Measurements from ENCODE around the gene PCSK5.

The PCSK5 gene

DNA sequence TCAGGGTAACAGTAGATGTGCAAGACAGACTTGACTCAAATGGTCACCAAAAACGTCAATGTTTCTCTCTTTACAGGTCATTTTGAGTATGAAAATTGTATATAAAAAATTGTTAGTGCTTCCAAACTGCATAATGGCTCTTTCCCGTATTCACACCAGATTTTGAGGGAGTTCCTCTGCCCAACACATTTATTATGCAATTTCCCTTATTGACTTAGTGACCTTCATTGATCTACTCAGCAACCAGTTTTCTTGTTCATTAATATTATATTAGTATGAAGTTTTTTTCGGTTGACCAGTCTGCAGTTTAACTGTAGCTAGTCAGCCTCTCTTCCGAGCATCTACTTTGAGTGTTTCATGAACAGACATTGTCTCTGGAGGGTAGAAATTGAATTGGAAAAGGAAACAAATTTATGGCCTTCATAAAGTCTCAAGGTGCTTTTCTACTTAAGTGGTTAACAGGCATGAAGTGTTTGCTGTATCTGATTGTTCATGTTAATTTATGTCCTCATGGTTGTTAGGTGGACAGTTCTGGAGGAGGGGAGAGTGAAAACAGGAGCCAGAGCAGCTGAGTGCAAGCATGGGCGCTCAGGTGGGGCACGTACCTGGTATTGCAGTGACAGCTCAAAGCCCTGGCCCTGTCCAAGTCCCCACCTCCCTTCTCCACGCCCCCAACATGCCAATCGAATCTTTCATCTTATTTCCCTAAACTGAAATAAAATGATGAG lies 263.6 kb downstream of the PCSK5 start:
- DNase-seq: no peak

DNA sequence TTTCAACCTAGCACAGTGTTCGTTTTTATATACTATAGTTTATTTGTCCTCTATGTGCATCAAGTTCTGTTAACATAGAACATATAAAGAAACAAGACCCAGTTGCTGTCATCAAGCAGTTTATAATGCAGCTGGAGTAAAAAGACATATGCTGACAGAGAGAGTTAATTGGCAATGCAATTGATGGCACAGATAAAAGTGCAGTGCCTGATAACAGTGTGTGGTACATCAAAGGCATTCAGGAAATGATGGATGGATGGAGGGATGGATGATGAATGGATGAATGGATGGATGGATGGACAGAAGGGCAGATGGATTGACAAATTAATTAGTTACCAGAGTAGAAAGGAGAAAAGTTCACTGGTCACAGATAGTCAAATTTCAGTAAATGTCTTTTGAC lies 264.9 kb downstream of the PCSK5 start:
- no peak for DNase-seq

GRCh38 chr9:76158713-76159112 lies 268.2 kb downstream of the PCSK5 start:
- no peak for DNase-seq

DNA sequence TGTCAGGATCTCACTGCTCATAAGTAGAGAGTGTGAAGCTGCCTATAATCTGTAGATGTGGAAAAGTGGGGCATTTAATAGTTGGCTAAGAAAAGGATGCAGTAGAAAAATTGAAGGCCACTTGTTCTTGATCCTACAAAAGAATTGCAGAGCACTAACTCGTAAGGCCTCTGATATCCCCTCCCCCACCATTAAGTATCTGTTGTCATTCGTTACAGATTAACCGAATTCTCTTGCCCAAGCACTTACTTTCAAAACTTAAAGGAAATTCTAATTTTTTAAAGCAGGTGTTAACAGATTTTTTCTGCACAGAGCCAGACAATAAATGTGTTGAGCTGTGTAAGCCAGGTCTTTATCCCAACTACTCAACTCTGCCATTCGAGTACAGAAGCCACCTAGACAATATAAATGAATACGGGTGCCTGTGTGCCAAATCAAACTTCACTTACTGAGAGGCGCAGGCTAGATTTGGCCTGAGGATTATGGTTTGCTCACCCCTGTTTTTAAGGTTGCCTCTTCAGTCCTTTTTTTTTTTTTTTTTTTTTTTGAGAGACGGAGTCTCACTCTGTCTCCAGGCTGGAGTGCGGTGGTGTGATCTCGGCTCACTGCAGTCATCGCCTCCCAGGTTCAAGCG lies 268.9 kb downstream of the PCSK5 start:
- no peak for DNase-seq

GRCh38 chr9:76161106-76161505 lies 270.6 kb downstream of the PCSK5 start:
- no peak for DNase-seq

- no peak for DNase-seq
These were observed 271.1 kb downstream of the PCSK5 start for GRCh38 chr9:76161541-76161940.

DNA sequence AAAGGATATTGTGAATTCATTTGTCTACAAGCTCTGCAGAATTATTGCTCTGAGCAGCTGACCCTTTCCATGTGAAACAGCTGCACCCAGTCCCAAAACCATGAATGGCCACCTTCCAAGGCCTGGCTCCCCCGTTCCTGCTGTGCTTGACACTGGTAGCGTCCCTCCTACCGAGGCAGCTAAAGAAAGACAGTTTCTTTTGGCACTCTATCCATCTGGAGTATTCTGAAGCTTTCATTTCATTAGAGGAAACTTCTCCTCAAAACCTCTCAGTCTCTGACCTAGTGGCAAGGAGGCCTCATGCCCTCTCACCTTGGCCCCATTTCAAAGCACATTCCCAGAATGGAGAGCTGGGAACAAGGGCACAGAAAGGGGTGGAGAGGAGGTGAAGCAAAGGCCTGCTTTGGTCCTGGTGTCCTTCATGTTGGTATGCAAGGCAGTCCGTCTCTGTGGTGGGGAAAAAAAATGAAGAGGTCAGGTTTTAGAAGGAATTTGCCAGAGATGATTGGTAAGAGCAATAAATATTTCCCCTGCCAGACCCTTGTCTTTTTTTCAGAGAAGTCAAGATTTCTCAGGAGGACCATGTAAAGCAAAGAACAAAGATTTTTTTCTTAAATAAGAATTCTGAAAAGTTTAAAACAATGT lies 271.7 kb downstream of the PCSK5 start:
- DNase-seq: no peak

GRCh38 chr9:76162751-76163500 lies 272.5 kb downstream of the PCSK5 start:
- no peak for DNase-seq

DNA sequence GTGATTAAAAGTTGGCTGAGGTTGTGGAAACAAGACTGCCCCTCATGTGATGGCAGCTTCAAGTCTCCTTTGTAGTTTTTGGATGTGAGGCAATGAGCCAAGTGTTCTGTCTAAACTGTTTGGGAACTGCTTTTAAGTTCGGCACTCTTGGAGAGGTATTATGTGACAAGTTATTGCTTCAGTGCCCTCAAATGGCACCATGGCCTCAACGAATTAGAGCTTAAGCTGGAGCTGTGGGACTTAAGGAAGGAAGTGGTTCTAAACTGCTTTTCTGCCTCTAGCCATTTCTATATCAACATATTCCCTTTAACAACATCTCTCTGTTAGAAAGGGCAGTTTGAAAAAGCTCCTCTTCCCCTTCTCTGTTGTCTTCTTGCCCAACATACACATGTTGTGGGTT lies 276.1 kb downstream of the PCSK5 start:
- DNase-seq: no peak

DNA sequence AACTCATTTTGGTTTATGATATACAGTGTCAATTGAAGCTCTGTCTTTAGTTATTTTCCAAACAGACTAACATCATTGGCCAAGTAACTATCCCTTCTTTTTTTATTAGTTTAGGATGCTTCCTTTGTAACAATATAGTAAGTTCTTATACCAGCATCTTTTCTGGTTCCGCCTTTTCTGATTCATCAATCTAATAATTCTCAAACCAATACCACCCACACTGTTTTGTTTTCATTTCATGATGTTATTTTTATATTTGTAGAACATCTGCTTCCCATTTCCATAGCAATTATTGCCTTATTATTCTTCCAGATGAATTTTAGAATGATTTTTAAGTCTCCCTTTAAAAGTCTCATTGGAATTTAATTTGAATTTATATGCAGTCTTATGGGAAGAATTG lies 285.7 kb downstream of the PCSK5 start:
- no peak for DNase-seq

DNA sequence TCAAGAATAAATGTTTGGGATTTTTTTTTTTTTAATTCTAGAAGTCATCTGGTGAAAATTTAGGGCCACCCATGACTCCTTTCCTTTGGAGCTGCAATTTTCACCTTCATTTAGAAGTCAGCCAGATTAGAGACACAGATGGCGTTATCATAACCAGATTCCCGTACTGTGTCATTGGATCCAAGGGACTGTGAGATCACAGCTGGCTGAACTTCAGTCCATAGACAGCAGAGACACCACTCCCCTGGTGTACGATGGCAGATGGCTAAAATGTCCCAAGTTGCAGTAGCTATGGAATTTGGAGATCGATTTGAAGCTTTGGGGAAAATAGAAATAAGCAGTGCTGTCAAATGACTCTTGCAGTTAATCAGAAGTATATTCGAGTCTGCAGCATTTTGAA lies 287.5 kb downstream of the PCSK5 start:
- no peak for DNase-seq

GRCh38 chr9:76180541-76180940 lies 290.1 kb downstream of the PCSK5 start:
- DNase-seq: no peak

GRCh38 chr9:76181020-76181641 lies 290.7 kb downstream of the PCSK5 start:
- DNase-seq: no peak

DNA sequence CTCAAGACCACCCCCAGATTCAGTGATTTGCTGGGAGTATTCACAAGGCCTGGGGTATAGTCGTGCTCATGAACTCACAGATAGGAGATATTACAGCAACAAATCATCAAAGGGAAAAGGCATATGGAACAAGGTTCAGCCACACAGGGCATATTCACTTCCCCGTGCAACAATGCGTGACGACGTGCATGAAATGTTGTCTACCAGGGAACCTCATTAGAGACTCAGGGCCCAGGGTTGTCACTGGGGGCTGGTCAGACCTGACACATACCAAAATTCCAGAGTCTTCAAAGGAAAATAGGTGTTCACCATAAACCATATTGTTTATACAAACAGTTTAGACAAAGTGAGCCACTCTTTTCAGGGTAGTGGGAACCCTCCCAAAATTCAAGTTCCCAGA lies 291.3 kb downstream of the PCSK5 start:
- no peak for DNase-seq

DNA sequence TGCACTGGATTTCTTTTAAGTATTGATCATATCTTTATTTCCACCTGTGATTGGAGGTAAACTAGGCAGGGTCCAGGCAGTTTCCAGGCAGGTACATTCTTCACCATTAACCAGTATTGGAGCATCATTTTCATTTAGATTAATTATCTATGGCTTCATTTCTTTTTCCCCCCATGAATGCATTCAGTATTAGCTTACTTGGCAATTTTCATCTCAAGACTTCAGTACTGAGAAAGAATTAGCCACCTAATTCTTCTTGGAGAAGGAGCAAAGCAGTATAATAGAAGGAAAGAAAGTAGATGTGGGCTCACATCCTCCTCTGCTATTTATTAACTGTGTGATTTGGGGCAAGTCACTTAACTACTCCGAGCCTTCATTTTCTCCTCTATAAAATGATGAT lies 295.0 kb downstream of the PCSK5 start:
- no peak for DNase-seq

DNA sequence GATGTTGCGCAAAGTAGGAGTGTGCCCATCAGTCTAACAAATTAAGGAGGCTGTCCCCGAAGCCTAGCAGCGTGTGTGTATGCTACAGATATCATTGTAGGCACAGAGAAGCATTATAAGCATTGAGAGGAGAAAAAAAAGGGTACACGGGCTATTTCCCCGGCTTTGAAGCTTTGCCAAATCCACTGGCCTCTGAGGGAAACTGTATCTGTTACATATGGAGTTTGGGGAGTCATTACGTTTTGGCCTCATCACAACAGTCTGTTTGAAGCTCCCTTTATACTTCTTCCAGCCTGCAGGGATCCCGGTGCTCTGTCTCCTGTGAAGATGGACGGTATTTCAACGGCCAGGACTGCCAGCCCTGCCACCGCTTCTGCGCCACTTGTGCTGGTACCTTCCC lies 297.8 kb downstream of the PCSK5 start:
- DNase-seq: no peak

DNA sequence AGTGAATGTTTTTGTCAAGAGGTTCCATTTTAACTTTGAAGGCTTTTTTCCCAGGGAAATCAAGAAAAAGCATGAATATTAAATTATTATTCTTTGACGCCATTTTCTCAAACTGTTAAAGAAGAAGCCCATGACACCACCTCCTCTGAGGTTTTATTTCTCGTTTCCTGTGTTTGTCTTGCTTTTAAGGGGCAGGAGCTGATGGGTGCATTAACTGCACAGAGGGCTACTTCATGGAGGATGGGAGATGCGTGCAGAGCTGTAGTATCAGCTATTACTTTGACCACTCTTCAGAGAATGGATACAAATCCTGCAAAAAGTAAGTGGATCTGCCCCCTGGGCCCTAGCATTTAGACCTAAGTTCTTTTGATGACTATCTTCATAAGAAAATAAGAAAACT lies 298.4 kb downstream of the PCSK5 start:
- no peak for DNase-seq

GRCh38 chr9:76191493-76191892 lies 301.0 kb downstream of the PCSK5 start:
- no peak for DNase-seq

GRCh38 chr9:76192013-76192412 lies 301.5 kb downstream of the PCSK5 start:
- DNase-seq: no peak

- no peak for DNase-seq
These were observed 304.4 kb downstream of the PCSK5 start for GRCh38 chr9:76194896-76195295.

DNA sequence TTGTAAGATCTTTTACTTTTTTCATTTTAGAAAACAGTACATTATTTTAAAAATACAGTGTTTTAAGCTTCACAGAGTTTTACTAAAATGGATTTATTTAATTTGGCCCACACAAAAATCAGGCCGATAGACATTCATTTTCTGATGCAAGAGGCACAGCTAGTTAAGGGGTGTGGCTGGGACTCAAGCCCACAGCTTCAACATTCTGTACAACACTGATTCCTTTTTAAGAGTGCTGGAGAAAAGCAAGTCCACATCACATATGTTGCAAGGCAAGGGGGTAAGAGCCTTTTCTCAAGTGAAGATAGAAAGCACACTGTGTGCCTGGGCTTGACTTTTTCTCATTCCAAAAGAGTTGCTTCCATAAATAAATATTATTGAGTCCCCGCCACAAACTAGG lies 307.9 kb downstream of the PCSK5 start:
- DNase-seq: no peak

DNA sequence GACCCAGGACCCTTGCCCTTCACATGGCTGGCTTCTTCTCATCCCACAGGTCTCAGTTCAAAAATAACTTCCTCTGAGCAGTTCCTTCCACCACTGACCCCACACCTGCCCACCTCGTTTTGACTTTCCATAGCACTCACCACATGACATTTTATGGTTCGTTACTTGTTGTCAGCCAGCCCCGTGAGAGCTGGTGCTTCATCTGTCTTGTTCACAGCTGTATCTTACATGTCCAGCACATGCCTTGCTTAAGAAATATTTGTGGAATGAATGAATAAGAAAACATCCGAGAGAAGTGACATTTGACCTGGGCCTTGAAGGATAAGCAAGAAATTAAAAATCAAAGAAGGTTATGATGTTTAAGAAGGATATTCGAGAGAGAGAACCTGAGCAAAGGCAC lies 309.8 kb downstream of the PCSK5 start:
- DNase-seq: no peak

GRCh38 chr9:76200745-76201144 lies 310.3 kb downstream of the PCSK5 start:
- no peak for DNase-seq

Measured in GOT3 (cell line).